ENCODE data around the gene MAN1A2.

DNA sequence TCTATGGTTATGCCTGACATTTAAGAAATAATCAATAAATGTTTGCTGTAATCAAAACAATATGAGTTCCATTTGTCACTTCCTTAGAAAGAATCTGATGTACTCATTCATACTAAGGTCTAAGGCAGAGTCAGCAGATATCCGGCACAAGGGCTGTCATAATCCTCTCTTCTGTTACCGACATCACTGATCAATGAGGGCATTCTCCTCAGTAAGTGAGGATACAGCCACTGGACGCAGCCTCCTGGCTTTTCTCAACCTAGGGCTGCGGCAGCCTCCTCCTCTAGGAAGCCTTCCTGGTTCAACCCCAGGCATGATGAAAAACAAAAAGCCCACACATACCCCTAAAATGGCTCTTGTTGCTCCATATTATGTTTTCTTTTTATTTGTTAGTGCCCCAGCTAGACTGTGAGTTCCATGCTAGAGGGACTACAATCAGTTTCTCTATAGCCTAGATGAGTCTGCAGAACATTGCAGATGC is 197.9 kb downstream of the MAN1A2 start:
- TF ChIP-seq EZH2phosphoT487 (IDR thresholded peaks at IDR 0.05; ENCODE audit: borderline replicate concordance, low read length), result no peak
- TF ChIP-seq, protein P1, sequence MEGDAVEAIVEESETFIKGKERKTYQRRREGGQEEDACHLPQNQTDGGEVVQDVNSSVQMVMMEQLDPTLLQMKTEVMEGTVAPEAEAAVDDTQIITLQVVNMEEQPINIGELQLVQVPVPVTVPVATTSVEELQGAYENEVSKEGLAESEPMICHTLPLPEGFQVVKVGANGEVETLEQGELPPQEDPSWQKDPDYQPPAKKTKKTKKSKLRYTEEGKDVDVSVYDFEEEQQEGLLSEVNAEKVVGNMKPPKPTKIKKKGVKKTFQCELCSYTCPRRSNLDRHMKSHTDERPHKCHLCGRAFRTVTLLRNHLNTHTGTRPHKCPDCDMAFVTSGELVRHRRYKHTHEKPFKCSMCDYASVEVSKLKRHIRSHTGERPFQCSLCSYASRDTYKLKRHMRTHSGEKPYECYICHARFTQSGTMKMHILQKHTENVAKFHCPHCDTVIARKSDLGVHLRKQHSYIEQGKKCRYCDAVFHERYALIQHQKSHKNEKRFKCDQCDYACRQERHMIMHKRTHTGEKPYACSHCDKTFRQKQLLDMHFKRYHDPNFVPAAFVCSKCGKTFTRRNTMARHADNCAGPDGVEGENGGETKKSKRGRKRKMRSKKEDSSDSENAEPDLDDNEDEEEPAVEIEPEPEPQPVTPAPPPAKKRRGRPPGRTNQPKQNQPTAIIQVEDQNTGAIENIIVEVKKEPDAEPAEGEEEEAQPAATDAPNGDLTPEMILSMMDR (conservative IDR thresholded peaks at IDR 0.05; ENCODE audit: low read depth, low read length), result no peak
